OCI-LY7 (cell line): ENCODE data around the gene NEMP1. TPM values are rescaled to one million over a fixed set of nuclear protein-coding genes. Genes with fewer than 3 reads are reported as not detected.

Source experiments
- Bru-seq: library from RNA; stranded (reverse); fragments of 400-500 nt; gene quantifications from one replicate; lab custom pipeline; 2021; lab: Mats Ljungman, UMichigan
- BruChase-seq, 2 experiments: library from RNA; stranded (reverse); fragments of 400-500 nt; gene quantifications; one replicate each; lab custom pipeline; 2021; lab: Mats Ljungman, UMichigan
- BruUV-seq: library from RNA; stranded (reverse); fragments of 400-500 nt; replicated peaks from 2 replicates; lab custom pipeline; 2021; lab: Mats Ljungman, UMichigan
- CTCF ChIA-PET: fragments of 300-600 bp; sonication (Branson Sonifier 250); formaldehyde crosslinking; loops from one replicate; lab custom pipeline; 2022; ENCODE audit warnings: antibody characterized with exemption; ENCODE audit not compliant: unreplicated experiment; lab: Charles Lee
- POLR2A ChIA-PET: fragments of 300-600 bp; sonication (Branson Sonifier 250); formaldehyde crosslinking; loops from one replicate; lab custom pipeline; 2022; ENCODE audit warnings: antibody characterized with exemption; lab: Charles Lee
- DNase-seq: peaks from one replicate; pipeline ENCODE4 v3.0.0-alpha.2; 2015; ENCODE audit warnings: low spot score
- H2AFZ ChIP-seq: fragments of 200-600 bp; sonication (generic), shearing (Covaris generic); 2 replicates; pipeline ENCODE4 v1.6.1; 2014; ENCODE audit warnings: mild to moderate bottlenecking, antibody characterized with exemption, low read length, moderate library complexity
- H3K27ac ChIP-seq: fragments of 200-600 bp; sonication (generic); 2 replicates; pipeline ENCODE4 v1.5.1; 2014; ENCODE audit warnings: mixed run types, low read depth, mild to moderate bottlenecking, moderate library complexity, low read length, inconsistent platforms; ENCODE audit not compliant: poor library complexity, severe bottlenecking
- H3K36me3 ChIP-seq: fragments of 200-600 bp; sonication (generic); 2 replicates; pipeline ENCODE4 v1.6.1; 2014; ENCODE audit warnings: mild to moderate bottlenecking, antibody characterized with exemption, low read length, moderate library complexity, mixed read lengths; ENCODE audit not compliant: insufficient read depth
- H3K4me1 ChIP-seq: fragments of 200-600 bp; sonication (generic); 2 replicates; pipeline ENCODE4 v1.5.1; 2014; ENCODE audit warnings: mild to moderate bottlenecking, low read length; ENCODE audit not compliant: insufficient read depth, poor library complexity, severe bottlenecking
- H3K4me2 ChIP-seq: fragments of 200-600 bp; sonication (generic); 2 replicates; pipeline ENCODE4 v1.6.1; 2014; ENCODE audit warnings: mild to moderate bottlenecking, low read length
- H3K4me3 ChIP-seq: fragments of 200-600 bp; sonication (generic); 2 replicates; pipeline ENCODE4 v1.5.1; 2014; ENCODE audit warnings: mild to moderate bottlenecking, low read depth, low read length; ENCODE audit not compliant: poor library complexity, severe bottlenecking
- H3K79me2 ChIP-seq: fragments of 200-600 bp; sonication (generic); 2 replicates; pipeline ENCODE4 v1.6.1; 2016; ENCODE audit warnings: low read depth, mild to moderate bottlenecking, low read length, moderate library complexity, mixed read lengths; ENCODE audit not compliant: insufficient read depth
- H3K9me2 ChIP-seq: fragments of 200-600 bp; sonication (generic); 2 replicates; pipeline ENCODE4 v1.6.1; 2016; ENCODE audit warnings: mild to moderate bottlenecking, low read length, mixed read lengths; ENCODE audit not compliant: insufficient read depth
- H3K9me3 ChIP-seq: fragments of 200-600 bp; sonication (generic); 2 replicates; pipeline ENCODE4 v1.6.1; 2014; ENCODE audit warnings: mild to moderate bottlenecking, mixed run types, low read length, mixed read lengths
- H4K20me1 ChIP-seq: fragments of 200-600 bp; sonication (generic); 2 replicates; pipeline ENCODE4 v1.6.1; 2014; ENCODE audit warnings: mild to moderate bottlenecking, antibody characterized with exemption, low read length, moderate library complexity, mixed read lengths; ENCODE audit not compliant: insufficient read depth
- EZH2phosphoT487 ChIP-seq: fragments of 200-600 bp; sonication (generic); IDR thresholded peaks from 2 replicates; pipeline ENCODE4 v1.6.1; 2018; ENCODE audit warnings: low read depth, borderline replicate concordance, mild to moderate bottlenecking, mixed run types, antibody characterized with exemption, low read length, moderate library complexity, mixed read lengths
- intact Hi-C: fragments of 100-400 bp; cut with micrococcal nuclease; formaldehyde crosslinking; loops from one replicate; pipeline ENCODE4 v1.10.0; 2022; ENCODE audit not compliant: unreplicated experiment
- long read RNA-seq: library from polyadenylated mRNA; stranded (forward); transcript quantifications from one replicate; pipeline ENCODE4 v2.0.0, GENCODE V29; 2022
- total RNA-seq, 2 experiments: library from RNA; depleted of rRNA in 1 of 2; stranded (reverse); fragments of >200 nt in 1 of 2; shearing (Covaris generic) in 1 of 2; gene quantifications; 2 replicates each; pipeline ENCODE4 v1.2.3, GENCODE V29; 2014 to 2022
- TF ChIP-seq, protein P1 (sequence below): fragments of 200-600 bp; sonication (generic); conservative IDR thresholded peaks from 2 replicates; pipeline ENCODE4 v1.5.1; 2014; ENCODE audit warnings: mild to moderate bottlenecking, antibody characterized with exemption, low read length, moderate library complexity, mixed read lengths

Gene NEMP1, protein sequence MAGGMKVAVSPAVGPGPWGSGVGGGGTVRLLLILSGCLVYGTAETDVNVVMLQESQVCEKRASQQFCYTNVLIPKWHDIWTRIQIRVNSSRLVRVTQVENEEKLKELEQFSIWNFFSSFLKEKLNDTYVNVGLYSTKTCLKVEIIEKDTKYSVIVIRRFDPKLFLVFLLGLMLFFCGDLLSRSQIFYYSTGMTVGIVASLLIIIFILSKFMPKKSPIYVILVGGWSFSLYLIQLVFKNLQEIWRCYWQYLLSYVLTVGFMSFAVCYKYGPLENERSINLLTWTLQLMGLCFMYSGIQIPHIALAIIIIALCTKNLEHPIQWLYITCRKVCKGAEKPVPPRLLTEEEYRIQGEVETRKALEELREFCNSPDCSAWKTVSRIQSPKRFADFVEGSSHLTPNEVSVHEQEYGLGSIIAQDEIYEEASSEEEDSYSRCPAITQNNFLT
- total RNA-seq (2014; rRNA removed; shearing (Covaris generic)), result 39.8 and 45.7 TPM in 2 replicates
- 85.2 and 86.3 TPM in 2 replicates for total RNA-seq (2022)
- Bru-seq, nascent RNA, result percentile 90 among the genes with signal in this experiment
- percentile 92 among the genes with signal in this experiment for BruChase-seq, experiment 1, labeled RNA remaining after a 6-hour chase
- BruChase-seq, experiment 2, labeled RNA remaining after a 2-hour chase, result percentile 97 among the genes with signal in this experiment
- long read RNA-seq, full-length matches to known transcripts, result 15 of 58 reads
- long read RNA-seq, partial matches to known transcripts, result 7 of 58 reads
- long read RNA-seq, other reads (novel, unspliced or antisense), result 36 of 58 reads

DNA sequence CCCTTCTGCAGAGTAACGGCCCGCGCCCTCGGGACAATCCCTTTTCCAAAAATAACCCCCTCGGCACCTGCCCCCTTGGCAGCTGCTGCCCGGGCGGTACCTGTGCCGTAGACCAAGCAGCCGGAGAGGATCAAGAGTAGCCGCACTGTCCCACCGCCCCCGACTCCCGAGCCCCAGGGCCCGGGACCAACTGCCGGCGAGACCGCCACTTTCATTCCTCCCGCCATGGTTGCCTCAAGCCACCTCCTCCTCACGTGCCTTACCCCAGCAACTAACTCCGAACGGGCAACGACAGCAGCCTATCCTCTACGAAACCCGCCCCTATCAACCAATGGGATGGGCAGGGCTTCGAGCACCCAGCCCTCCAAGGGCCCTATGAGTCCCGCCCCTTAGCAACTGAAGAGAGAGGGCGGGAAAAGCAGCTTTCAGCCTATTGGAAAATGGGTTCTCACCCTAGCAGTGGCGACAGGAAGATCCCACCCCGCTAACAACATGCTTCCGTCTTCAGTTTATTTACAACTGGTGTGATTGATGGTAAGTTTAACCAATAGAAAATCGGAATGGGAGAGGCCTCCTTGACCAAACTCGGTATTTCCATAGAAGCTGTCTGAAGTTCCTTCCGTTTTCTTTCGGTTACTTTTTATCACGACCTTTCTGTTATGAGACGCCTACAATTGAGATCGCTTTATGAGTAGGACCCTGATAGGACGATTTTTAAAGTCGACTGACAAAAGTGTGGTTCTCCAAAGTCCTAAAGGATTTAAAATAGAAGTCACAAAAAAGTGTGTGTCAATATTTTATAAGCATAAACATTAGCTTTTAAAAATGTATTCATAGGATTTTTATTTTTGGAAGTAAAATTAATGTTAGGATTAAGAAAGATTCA is at the start of gene NEMP1:
Gene NEMP1, minus strand, starts transcription at position 273 of the 886 bp plus-strand sequence. Its CDS starts 46 bp downstream, at position 227.
- no TSS peak for BruUV-seq
- CTCF ChIA-PET, result interaction anchor here (1.1 kb wide), 1 partner anchor 400 kb away, joined by 3 read pairs; no protein-coding TSS in a partner anchor

DNA sequence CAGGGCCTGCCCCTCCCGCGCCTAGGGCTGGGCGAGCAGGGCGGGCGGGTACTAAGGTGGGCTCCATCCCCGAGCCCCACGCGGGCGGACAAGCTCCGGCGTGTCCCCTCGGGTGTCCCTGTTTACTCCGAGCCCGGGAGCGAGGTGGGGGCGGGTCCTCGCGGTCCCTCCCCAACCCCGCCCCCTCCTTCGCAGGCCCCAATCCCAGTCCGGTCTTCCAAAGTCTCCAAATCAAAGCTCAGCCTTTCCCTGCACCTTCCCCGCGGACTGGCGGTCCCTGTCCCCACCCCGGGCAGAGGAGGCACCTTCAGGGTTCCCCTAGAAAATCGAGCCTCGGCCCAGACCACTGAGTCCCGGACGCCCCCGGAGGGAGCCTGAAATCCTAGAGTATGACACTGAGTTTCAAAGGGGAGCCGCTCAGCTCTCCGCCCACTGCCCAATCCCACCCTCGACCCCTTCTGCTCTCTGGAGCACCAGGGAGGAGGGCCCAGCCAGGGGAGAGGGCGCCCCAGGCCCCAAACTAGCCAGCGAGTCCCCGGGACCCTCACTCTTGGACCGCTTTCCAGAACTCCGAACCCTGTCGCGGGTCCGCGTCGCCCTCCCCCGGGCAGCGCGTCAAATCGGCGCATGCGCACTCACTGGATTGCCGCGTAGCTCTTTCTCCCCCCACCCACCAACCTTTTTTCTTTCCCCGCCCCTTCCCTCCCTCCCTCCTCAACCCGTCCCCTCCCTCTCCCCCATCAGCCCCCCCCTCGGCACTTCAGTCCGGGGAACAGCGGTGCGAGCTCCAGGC is 49.3 kb upstream of the NEMP1 start, which contains the start of gene LRP1:
Gene LRP1, plus strand, starts transcription at position 758 of the 793 bp plus-strand sequence. CDS start 482 bp downstream, outside the sequence.
- ChIA-PET CTCF (interaction anchor here (0.5 to 1.5 kb wide), 8 partner anchors 17 to 123 kb away, joined by 3 to 7 read pairs (median 4); partner anchors contain the start of gene STAT6), POLR2A (interaction anchor here (0.7 to 1.2 kb wide), 6 partner anchors 9 to 100 kb away, joined by 3 to 10 read pairs (median 4); partner anchors contain the start of gene STAT6)
- Histone ChIP-seq H4K20me1 (no peaks in the 10 kb centered on the region), H3K9me2 (no peaks in the 10 kb centered on the region), H3K79me2 (no peaks in the 10 kb centered on the region), H3K4me2 (peak within 1 kb of the TSS; percentile 79), H3K36me3 (no peaks in the 10 kb centered on the region), H3K4me3 (peak within 1 kb of the TSS; percentile 66), H3K9me3 (peaks cover 11% of the 10 kb centered on the region; the same call in 1 of the 2 replicates), H3K27ac (no peak within 1 kb of the TSS), H2AFZ (peak within 1 kb of the TSS; percentile 89; the same call in 1 of the 2 replicates), H3K4me1 (peaks cover 3% of the 10 kb centered on the region)
- BruUV-seq, result no TSS peak
- intact Hi-C loops, result no loop called here
- peak; percentile 65 for DNase-seq
- TF ChIP-seq EZH2phosphoT487, result no peak
- TF ChIP-seq, protein P1, sequence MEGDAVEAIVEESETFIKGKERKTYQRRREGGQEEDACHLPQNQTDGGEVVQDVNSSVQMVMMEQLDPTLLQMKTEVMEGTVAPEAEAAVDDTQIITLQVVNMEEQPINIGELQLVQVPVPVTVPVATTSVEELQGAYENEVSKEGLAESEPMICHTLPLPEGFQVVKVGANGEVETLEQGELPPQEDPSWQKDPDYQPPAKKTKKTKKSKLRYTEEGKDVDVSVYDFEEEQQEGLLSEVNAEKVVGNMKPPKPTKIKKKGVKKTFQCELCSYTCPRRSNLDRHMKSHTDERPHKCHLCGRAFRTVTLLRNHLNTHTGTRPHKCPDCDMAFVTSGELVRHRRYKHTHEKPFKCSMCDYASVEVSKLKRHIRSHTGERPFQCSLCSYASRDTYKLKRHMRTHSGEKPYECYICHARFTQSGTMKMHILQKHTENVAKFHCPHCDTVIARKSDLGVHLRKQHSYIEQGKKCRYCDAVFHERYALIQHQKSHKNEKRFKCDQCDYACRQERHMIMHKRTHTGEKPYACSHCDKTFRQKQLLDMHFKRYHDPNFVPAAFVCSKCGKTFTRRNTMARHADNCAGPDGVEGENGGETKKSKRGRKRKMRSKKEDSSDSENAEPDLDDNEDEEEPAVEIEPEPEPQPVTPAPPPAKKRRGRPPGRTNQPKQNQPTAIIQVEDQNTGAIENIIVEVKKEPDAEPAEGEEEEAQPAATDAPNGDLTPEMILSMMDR, result no peak

More for the DNA sequence above, at the start of gene NEMP1:
- H2AFZ ChIP-seq, result peak within 1 kb of the TSS; percentile 66
- H4K20me1 ChIP-seq, result no peaks in the 10 kb centered on the region
- TF ChIP-seq, protein P1, result no peak
- no peak for TF ChIP-seq EZH2phosphoT487
- peaks cover 43% of the 10 kb centered on the region for H3K79me2 ChIP-seq
- POLR2A ChIA-PET, result interaction anchor here (0.5 to 3.7 kb wide), 13 partner anchors 8 to 704 kb away, joined by 3 to 21 read pairs (median 4); partner anchors contain the start of genes NAB2 and STAT6
- H3K4me2 ChIP-seq, result peak within 1 kb of the TSS; percentile 75
- H3K36me3 ChIP-seq, result peaks cover 24% of the 10 kb centered on the region
- intact Hi-C loops, result no loop called here
- peak within 1 kb of the TSS; percentile 80 for H3K4me3 ChIP-seq
- peak within 1 kb of the TSS; percentile 81 for H3K27ac ChIP-seq
- DNase-seq, result peak; percentile 100
- no peaks in the 10 kb centered on the region for H3K9me3 ChIP-seq
- H3K4me1 ChIP-seq, result peaks cover 8% of the 10 kb centered on the region
- no peaks in the 10 kb centered on the region for H3K9me2 ChIP-seq
